Measurements from ENCODE around the gene SIRPB2.

Gene SIRPB2

DNA sequence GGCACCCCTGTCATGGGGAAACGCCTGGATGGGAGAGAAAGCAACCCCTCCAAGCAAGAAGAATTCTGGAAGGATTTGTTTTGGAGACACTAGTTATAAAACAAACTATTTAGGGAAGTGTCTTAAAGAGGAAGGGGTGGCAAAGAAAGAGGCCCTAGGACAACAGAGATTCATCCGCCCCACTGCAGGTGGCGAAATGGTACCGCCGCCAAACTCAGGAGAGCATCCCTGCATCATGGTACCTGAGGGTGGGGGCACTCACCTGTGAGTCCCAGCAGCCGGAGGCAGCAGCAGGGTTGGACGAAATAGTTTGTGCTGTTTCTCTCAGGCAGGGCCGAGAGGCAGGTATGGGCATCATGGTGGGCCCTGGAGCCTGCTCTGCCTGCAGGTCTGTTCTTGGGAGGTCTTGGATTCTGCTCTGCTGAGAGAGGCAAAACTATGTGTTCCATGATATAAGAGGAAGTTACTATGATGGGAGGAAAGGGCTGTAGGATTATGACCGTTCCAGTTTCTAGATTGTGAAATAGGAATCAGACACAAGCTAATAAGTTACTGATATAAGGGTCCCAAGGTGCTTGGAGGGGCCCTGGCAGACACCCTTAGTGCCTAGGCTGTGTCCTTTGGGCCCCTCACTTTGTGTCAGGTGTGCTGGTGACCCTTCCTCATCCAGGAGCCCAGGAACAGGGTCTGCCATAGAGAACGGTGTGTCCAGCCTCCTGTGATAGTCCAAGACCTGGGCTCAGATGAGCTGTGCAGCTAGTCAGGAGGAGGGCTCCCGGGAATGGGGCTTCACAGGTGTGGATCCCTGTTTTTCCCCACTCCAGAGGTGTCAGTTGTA lies 45.9 kb upstream of the SIRPB2 start:
- Histone ChIP-seq H3K4me1 (ENCODE audit: insufficient read depth, poor library complexity, severe bottlenecking) (no peaks in the 10 kb centered on the region), H3K36me3 (ENCODE audit: low read depth) (no peaks in the 10 kb centered on the region), H3K9me3 (ENCODE audit: severe bottlenecking) (no peaks in the 10 kb centered on the region), H3K27me3 (ENCODE audit: insufficient read depth, poor library complexity, severe bottlenecking) (no peaks in the 10 kb centered on the region), H3K4me3 (ENCODE audit: severe bottlenecking) (no peak overlapping the region), H3K27ac (ENCODE audit: poor library complexity, severe bottlenecking) (no peak overlapping the region)
- ATAC-seq (ENCODE audit: low read depth): no peak
- TF ChIP-seq, protein P1, sequence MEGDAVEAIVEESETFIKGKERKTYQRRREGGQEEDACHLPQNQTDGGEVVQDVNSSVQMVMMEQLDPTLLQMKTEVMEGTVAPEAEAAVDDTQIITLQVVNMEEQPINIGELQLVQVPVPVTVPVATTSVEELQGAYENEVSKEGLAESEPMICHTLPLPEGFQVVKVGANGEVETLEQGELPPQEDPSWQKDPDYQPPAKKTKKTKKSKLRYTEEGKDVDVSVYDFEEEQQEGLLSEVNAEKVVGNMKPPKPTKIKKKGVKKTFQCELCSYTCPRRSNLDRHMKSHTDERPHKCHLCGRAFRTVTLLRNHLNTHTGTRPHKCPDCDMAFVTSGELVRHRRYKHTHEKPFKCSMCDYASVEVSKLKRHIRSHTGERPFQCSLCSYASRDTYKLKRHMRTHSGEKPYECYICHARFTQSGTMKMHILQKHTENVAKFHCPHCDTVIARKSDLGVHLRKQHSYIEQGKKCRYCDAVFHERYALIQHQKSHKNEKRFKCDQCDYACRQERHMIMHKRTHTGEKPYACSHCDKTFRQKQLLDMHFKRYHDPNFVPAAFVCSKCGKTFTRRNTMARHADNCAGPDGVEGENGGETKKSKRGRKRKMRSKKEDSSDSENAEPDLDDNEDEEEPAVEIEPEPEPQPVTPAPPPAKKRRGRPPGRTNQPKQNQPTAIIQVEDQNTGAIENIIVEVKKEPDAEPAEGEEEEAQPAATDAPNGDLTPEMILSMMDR (IDR thresholded peaks at IDR 0.05; ENCODE audit: poor library complexity, severe bottlenecking): no peak
- no peak for DNase-seq (ENCODE audit: low spot score)

DNA sequence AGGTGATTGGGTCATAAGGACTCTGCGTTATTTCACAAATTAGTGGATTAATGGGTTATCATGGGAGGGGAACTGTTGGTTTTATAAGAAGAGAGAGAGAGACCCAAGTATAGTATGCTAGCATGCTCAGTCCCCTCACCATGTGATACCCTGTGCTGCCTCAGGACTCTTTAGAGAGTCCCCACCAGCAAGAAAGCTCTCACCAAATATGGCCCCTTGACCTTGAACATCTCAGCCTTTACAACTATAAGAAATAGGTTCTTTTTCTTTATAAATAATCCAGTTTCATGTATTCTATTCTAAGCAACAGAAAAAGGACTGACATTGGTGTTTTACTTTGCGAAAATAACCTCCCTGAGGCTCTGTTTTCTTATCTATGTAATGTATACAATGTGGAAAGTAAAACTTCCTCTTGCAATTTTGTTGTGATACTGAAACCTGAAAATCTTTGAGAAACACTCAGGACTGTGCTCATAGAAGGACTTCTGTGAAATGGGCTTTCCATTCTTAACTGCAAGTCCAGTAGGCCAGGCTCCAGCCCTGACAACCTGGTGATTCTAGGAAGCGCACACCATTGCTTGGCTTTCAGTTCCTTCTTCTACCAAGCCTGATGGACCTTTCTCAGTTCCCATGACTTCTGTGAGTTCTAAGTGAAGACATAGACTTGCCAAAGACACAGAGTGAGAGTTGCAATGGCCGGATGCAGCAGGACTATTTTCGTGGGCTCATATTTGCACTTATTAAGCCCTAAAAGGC lies 44.4 kb upstream of the SIRPB2 start:
- H3K9me3 ChIP-seq (ENCODE audit: severe bottlenecking): no peaks in the 10 kb centered on the region
- H3K36me3 ChIP-seq (ENCODE audit: low read depth): no peaks in the 10 kb centered on the region
- H3K27me3 ChIP-seq (ENCODE audit: insufficient read depth, poor library complexity, severe bottlenecking): no peaks in the 10 kb centered on the region
- no peak overlapping the region for H3K27ac ChIP-seq (ENCODE audit: poor library complexity, severe bottlenecking)
- H3K4me1 ChIP-seq (ENCODE audit: insufficient read depth, poor library complexity, severe bottlenecking): no peaks in the 10 kb centered on the region
- H3K4me3 ChIP-seq (ENCODE audit: severe bottlenecking): no peak overlapping the region
- no peak for DNase-seq (ENCODE audit: low spot score)
- TF ChIP-seq, protein P1 (IDR thresholded peaks at IDR 0.05; ENCODE audit: poor library complexity, severe bottlenecking): no peak
- no peak for ATAC-seq (ENCODE audit: low read depth)

DNA sequence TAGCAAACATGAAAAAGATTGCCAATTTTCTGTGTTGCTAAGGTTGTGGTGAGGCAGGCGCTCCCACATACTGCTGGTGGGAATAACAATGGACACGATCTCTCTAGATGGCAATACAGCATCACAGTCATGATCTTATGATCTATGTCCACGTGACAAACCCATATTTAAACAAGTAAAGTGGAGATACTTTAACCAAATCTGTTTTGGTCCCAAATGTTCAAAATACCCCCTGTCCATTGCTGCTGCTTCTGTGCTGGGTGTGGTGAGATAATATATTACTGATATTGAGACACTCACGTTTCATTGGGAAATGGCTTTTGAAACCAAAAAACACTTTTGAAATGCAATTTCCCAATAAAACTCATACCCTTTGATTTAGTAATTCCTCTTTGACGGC lies 43.3 kb upstream of the SIRPB2 start:
- Histone ChIP-seq H3K27me3 (ENCODE audit: insufficient read depth, poor library complexity, severe bottlenecking) (no peaks in the 10 kb centered on the region), H3K4me1 (ENCODE audit: insufficient read depth, poor library complexity, severe bottlenecking) (no peaks in the 10 kb centered on the region), H3K4me3 (ENCODE audit: severe bottlenecking) (no peak overlapping the region), H3K9me3 (ENCODE audit: severe bottlenecking) (no peaks in the 10 kb centered on the region), H3K27ac (ENCODE audit: poor library complexity, severe bottlenecking) (no peak overlapping the region), H3K36me3 (ENCODE audit: low read depth) (no peaks in the 10 kb centered on the region)
- TF ChIP-seq, protein P1 (IDR thresholded peaks at IDR 0.05; ENCODE audit: poor library complexity, severe bottlenecking): no peak
- ATAC-seq (ENCODE audit: low read depth) (no peak), DNase-seq (ENCODE audit: low spot score) (no peak)

DNA sequence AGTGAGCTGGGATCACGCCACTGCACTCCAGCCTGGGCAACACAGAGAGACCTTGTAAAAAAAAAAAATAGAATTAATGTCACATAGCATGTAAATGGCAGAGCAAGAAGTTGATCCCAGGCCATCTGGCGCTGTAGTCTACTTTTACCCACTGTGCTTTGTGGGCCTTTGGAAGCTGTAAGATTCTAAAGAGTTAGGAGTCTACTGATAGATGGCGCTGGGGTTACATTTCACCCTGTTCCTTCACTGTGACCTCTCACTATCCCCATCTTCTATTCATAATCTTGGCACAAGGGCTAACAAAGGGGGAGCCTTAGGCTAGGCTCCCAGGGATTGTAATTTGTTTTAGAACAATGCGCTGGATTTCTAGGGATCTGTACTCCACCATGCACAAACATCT lies 41.8 kb upstream of the SIRPB2 start:
- Histone ChIP-seq H3K36me3 (ENCODE audit: low read depth) (no peaks in the 10 kb centered on the region; the same call in 1 of the 2 replicates), H3K27me3 (ENCODE audit: insufficient read depth, poor library complexity, severe bottlenecking) (no peaks in the 10 kb centered on the region), H3K9me3 (ENCODE audit: severe bottlenecking) (peaks cover 3% of the 10 kb centered on the region), H3K4me3 (ENCODE audit: severe bottlenecking) (no peak overlapping the region), H3K4me1 (ENCODE audit: insufficient read depth, poor library complexity, severe bottlenecking) (no peaks in the 10 kb centered on the region), H3K27ac (ENCODE audit: poor library complexity, severe bottlenecking) (no peak overlapping the region)
- TF ChIP-seq, protein P1 (IDR thresholded peaks at IDR 0.05; ENCODE audit: poor library complexity, severe bottlenecking): no peak
- ATAC-seq (ENCODE audit: low read depth): 0 out of 3 replicates have a peak, but pooled peaks have one; percentile 42
- DNase-seq (ENCODE audit: low spot score): no peak

Data from RWPE2 (cell line).